ENCODE data around the gene SDSL. TPM values are rescaled to one million over a fixed set of nuclear protein-coding genes. Genes with fewer than 3 reads are reported as not detected.

SDSL gene
- total and polyA plus RNA-seq, 10 of the 15 experiments (the other 5 are each of a cell fraction or from before 2014, with no cell fraction given) = 0.18 to 4.4 (median 1.0) TPM

- no TSS peak for BruUV-seq (replicated peaks)
- ATAC-seq = no peak
- WGBS (ENCODE audit: insufficient coverage, insufficient replicate concordance, low lambda C conversion rate, missing lambda C conversion rate) = 33% methylated on average over 36 of the region's 58 CpGs
Observed at GRCh38 chr12:113476176-113476986, 54.2 kb downstream of the SDSL start.

More at GRCh38 chr12:113476176-113476986, 54.2 kb downstream of the SDSL start:
- ChIA-PET SMC1A (ENCODE audit: uncharacterized antibody, unreplicated experiment) (no interaction called here), CTCF (no interaction called here), RAD21 (ENCODE audit: unreplicated experiment) (no interaction called here), POLR2A (no interaction called here)
- in situ Hi-C loops (cut with MboI) = no loop called here
- H3K4me3 ChIP-seq = no peak overlapping the region
- H3K27ac ChIP-seq (ENCODE audit: control insufficient read depth, insufficient read depth) = no peak overlapping the region
- H3K36me3 ChIP-seq (ENCODE audit: control insufficient read depth in 2 of 2, insufficient read depth in 2 of 2, low read length in 1 of 2) = no peaks in the 10 kb centered on the region
- H3K9me3 ChIP-seq (replicated peaks; ENCODE audit: control insufficient read depth, insufficient read depth, low read length) = no peaks in the 10 kb centered on the region; the same call in 2 of the 3 replicates
- TF ChIP-seq IKZF2 (IDR thresholded peaks at IDR 0.05) (no peak), CHD1 (IDR thresholded peaks at IDR 0.05; ENCODE audit: low read depth, low read length) (no peak), WRNIP1 (IDR thresholded peaks at IDR 0.05; ENCODE audit: borderline replicate concordance, low read depth, low read length) (no peak), TCF3 (IDR thresholded peaks at IDR 0.05; ENCODE audit: borderline replicate concordance, insufficient read depth, low read depth, low read length) (no peak), ZNF687 (IDR thresholded peaks at IDR 0.05) (no peak), RBBP5 (conservative IDR thresholded peaks at IDR 0.05) (no peak), TCF12 (IDR thresholded peaks at IDR 0.05; ENCODE audit: low read depth, low read length) (no peak), SPI1 (IDR thresholded peaks at IDR 0.05; ENCODE audit: borderline replicate concordance, insufficient read depth, low read depth, low read length) (no peak), BCLAF1 (IDR thresholded peaks at IDR 0.05) (no peak), FOXM1 (IDR thresholded peaks at IDR 0.05; ENCODE audit: low read depth, low read length) (no peak), PAX5 (IDR thresholded peaks at IDR 0.05; ENCODE audit: borderline replicate concordance, low read depth, low read length) (no peak), EP300 (IDR thresholded peaks at IDR 0.05; ENCODE audit: borderline replicate concordance in 1 of 2, control insufficient read depth in 1 of 2, low read depth in 2 of 2, low read length in 2 of 2) (no peak), MEF2B (IDR thresholded peaks at IDR 0.05; ENCODE audit: partially characterized antibody, poor library complexity, severe bottlenecking) (no peak), FOS (IDR thresholded peaks at IDR 0.05; ENCODE audit: borderline replicate concordance, extremely low read depth, insufficient read length) (no peak)
- no peak for DNase-seq (ENCODE audit: low read depth, low spot score)
- no peak overlapping the region for H3K4me2 ChIP-seq (ENCODE audit: control insufficient read depth, insufficient read depth)
- no peaks in the 10 kb centered on the region for H3K79me2 ChIP-seq (ENCODE audit: control insufficient read depth, insufficient read depth, low read length)
- H3K27me3 ChIP-seq (replicated peaks in 1 of 2; ENCODE audit: control insufficient read depth in 2 of 2, insufficient read depth in 2 of 2, low read length in 1 of 2) = peaks cover 13 to 25% of the 10 kb centered on the region in 2 experiments
- no peaks in the 10 kb centered on the region for H3K4me1 ChIP-seq (ENCODE audit: control insufficient read depth, insufficient read depth, low read length)
- no peak overlapping the region for H2AFZ ChIP-seq (ENCODE audit: control insufficient read depth, low read depth, low read length)
- intact Hi-C loops (cut with micrococcal nuclease; ENCODE audit: unreplicated experiment) = no loop called here
- no peaks in the 10 kb centered on the region for H4K20me1 ChIP-seq (ENCODE audit: control insufficient read depth, insufficient read depth)
- H3K9ac ChIP-seq (ENCODE audit: control insufficient read depth, insufficient read depth, low read length) = no peak overlapping the region
- FAIRE-seq = no peak
